H1 (cell line): ENCODE results near the gene SMCO1. TPM values are rescaled to one million over a fixed set of nuclear protein-coding genes. Genes with fewer than 3 reads are reported as not detected.

ENCODE experiments used
- CTBP2 ChIP-seq: IDR thresholded peaks from 2 replicates; pipeline ENCODE4 v1.7.0; 2011; ENCODE audit warnings: borderline replicate concordance, mild to moderate bottlenecking, moderate library complexity, mixed read lengths, low read length; ENCODE audit not compliant: insufficient read depth, insufficient read length
- EP300 ChIP-seq, 2 experiments: IDR thresholded peaks; 1 replicate in 1 of 2; 2 replicates in 1 of 2; pipeline ENCODE4 v1.6.1; 2011 to 2012; ENCODE audit warnings: low read depth in 2 of 2, low read length in 2 of 2, mild to moderate bottlenecking in 2 of 2, borderline replicate concordance in 1 of 2, inconsistent platforms in 1 of 2, moderate library complexity in 1 of 2
- FOSL1 ChIP-seq: IDR thresholded peaks from 2 replicates; pipeline ENCODE4 v1.6.1; 2011; ENCODE audit warnings: mild to moderate bottlenecking, low read depth, low read length, moderate library complexity; ENCODE audit not compliant: insufficient read depth
- KDM4A ChIP-seq: IDR thresholded peaks from one replicate; pipeline ENCODE4 v1.7.1; 2012; ENCODE audit warnings: low read depth, mild to moderate bottlenecking, moderate library complexity, low read length, inconsistent platforms; ENCODE audit not compliant: severe bottlenecking
- RFX5 ChIP-seq: IDR thresholded peaks from 2 replicates; pipeline ENCODE4 v1.6.1; 2011; ENCODE audit warnings: low read depth, low read length, improper control_type of control experiment, borderline replicate concordance
- SIN3A ChIP-seq, 2 experiments: IDR thresholded peaks in 1 of 2; conservative IDR thresholded peaks in 1 of 2; 2 replicates each; pipeline ENCODE4 v1.6.1; 2011 to 2012; ENCODE audit warnings: low read length in 2 of 2, improper control_type of control experiment in 1 of 2, low read depth in 1 of 2, mild to moderate bottlenecking in 1 of 2
- SIX5 ChIP-seq: IDR thresholded peaks from 2 replicates; pipeline ENCODE4 v1.6.1; 2011; ENCODE audit warnings: mild to moderate bottlenecking, low read depth, low read length
- SP1 ChIP-seq: IDR thresholded peaks from 2 replicates; pipeline ENCODE4 v1.6.1; 2011; ENCODE audit warnings: low read depth, low read length
- TEAD4 ChIP-seq: IDR thresholded peaks from 2 replicates; pipeline ENCODE4 v1.6.1; 2012; ENCODE audit warnings: low read depth, low read length, inconsistent platforms, mixed read lengths
- polyA plus RNA-seq, 7 experiments: library from polyadenylated mRNA; depleted of rRNA in 3 of 7; stranded (reverse) in 5 of 7; unstranded in 2 of 7; fragments of >200 nt in 5 of 7; fragments of 200-250 nt in 2 of 7; gene quantifications; 1 replicate in 5 of 7; 2 replicates in 1 of 7; 4 replicates in 1 of 7; pipeline versions ENCODE4 v1.2.1 to v1.2.3, GENCODE V29; 2011 to 2013; ENCODE audit warnings: missing spikeins in 2 of 7, mixed read lengths in 2 of 7
- total RNA-seq: library from RNA; stranded (reverse); fragmentation: NEBNext Ultra II Directional; extraction: Animal tissue kit (Norgen Biotek cat#: 25700); gene quantifications from 2 replicates; pipeline ENCODE4 v1.2.1, GENCODE V29; 2021

The SMCO1 gene
- total and polyA plus RNA-seq, 2 of the 8 experiments (the other 6 are each of a cell fraction or from before 2014, with no cell fraction given), result 0.03 TPM; not detected in 1

DNA sequence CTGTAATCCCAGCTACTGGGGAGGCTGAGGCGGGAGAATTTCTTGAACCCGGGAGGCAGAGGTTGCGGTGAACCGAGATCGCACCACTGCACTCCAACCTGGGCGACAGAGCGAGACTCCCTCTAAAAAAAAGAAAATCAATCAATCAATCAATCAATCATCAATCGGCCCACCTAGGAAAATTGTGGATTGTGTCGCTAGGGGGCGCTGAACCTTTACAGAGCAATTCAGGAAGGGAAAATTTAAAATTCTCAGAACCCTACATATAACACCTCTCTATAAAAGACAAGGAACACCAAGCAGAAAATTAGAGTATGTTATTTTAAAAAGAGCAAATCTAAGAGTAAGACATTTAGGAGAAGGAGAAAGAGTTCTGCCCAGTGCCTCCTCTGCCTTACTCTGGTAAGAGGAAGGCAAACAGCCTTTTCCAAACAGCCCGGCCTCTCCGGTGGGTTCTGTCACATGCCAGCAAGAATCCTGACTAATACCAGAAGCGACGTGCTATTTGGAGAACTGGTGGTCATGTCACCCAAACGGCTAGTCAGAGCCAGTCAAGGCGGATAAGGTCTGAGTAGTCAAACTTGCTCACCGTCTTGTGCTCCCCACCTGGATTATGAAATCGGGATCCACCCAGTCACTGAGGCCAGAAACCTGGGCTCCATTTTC lies 22.3 kb upstream of the SMCO1 start (continued):
- TF ChIP-seq CTBP2, result no peak
- no peak for TF ChIP-seq FOSL1
- TF ChIP-seq SIX5, result no peak
- no peak for TF ChIP-seq EP300 (IDR thresholded peaks at IDR 0.05; ENCODE audit: borderline replicate concordance in 1 of 2, low read depth in 2 of 2, low read length in 2 of 2)
- TF ChIP-seq TEAD4, result no peak
- no peak for TF ChIP-seq RFX5
- TF ChIP-seq KDM4A, result no peak
- no peak for TF ChIP-seq SP1
- TF ChIP-seq SIN3A (conservative IDR thresholded peaks at IDR 0.05 in 1 of 2, IDR thresholded peaks at IDR 0.05 in 1 of 2; ENCODE audit: low read depth in 1 of 2, low read length in 2 of 2), result no peak
